GM12891 (cell line): ENCODE results near the gene TAS2R1.

Source experiments
- POLR2AphosphoS5 ChIP-seq: IDR thresholded peaks from 2 replicates; pipeline ENCODE4 v1.6.1; 2011; ENCODE audit warnings: low read depth, low read length, control low read depth
- TAF1 ChIP-seq: IDR thresholded peaks from 2 replicates; pipeline ENCODE4 v1.6.1; 2011; ENCODE audit warnings: low read depth, low read length, control low read depth

DNA sequence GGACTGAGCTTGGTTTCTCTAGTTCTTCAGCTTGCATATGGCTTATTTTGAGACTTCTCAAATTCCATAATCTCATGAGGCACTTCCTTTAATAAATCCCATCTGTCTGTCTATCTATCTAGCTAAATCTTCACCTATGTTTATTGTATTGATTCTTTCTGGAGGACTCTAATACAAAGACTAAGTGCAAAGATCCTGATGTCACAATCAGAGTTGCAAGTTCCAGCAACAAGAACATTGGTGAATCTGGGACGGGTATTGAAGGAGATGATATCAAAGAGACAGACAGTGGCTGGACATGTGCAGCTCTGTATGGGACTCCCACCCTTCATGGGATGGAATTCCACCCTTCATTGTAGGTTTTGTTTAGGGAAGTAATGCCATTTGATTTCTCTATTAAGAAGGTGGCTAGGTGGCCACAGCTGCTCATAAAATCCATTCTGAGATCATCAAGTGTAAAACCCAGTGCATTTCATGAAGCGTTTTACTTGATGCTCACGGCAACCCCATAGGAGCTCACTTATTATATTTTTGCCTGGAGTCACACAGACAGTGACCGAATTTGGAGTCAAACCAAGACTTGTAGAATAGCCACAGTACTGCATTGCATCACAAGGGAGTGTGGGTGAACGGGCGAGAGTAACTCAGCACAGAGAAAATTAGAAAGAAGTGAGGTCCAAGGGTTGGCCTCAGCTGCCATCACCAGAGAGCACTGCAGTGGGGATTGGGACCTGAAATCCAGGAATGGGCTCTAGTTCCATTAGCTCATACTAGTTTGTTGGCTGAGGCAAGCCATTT lies 24.9 kb downstream of the TAS2R1 start:
- TF ChIP-seq TAF1 (no peak), POLR2AphosphoS5 (no peak)
